Eye (tissue), 1 donor: ENCODE data around the gene NT5C3B.
A peak's percentile ranks its signal among the peaks of the same experiment; 100 is the strongest.
"Not testable (repeated sequence)": the region's sequence is repeated elsewhere in the genome, so short reads cannot be mapped to it uniquely, and the experiment has no call there.

ENCODE experiments used
- DNase-seq: peaks from one replicate; pipeline ENCODE4 v3.0.0-alpha.2; 2015

The NT5C3B gene

GRCh38 chr17:41779954-41780353 lies 56.1 kb downstream of the NT5C3B start:
- no peak for DNase-seq

- DNase-seq = peak; percentile 74
Measured at GRCh38 chr17:41777574-41778188, 58.4 kb downstream of the NT5C3B start.

GRCh38 chr17:41777157-41777573 lies 58.9 kb downstream of the NT5C3B start:
- peak; percentile 76 for DNase-seq

- DNase-seq = not testable (repeated sequence)
Measured at GRCh38 chr17:41776262-41776900, 59.7 kb downstream of the NT5C3B start.

GRCh38 chr17:41775394-41776226 lies 60.4 kb downstream of the NT5C3B start:
- DNase-seq = peak; percentile 41
